Prostate gland (tissue), 2 donors: ENCODE measurements around the gene TSSK3. TPM values are rescaled to one million over a fixed set of nuclear protein-coding genes. Genes with fewer than 3 reads are reported as not detected.

Experiments used
- DNase-seq: peaks from one replicate; pipeline ENCODE4 v3.0.0-alpha.2; 2019; ENCODE audit warnings: low spot score
- H3K27ac ChIP-seq, 2 donors: fragments of 200-600 bp; sonication (generic); 2 replicates each; pipeline ENCODE4 v1.5.1; 2017 to 2019
- H3K27me3 ChIP-seq: fragments of 200-600 bp; sonication (generic); replicated peaks from 2 replicates; pipeline ENCODE4 v1.5.1; 2019; ENCODE audit not compliant: insufficient read depth
- H3K36me3 ChIP-seq, 2 donors: fragments of 200-600 bp; sonication (generic); 1 replicate in 1 of 2; 2 replicates in 1 of 2; pipeline versions ENCODE4 v1.5.1 to v1.8.1; 2017 to 2019
- H3K4me1 ChIP-seq: fragments of 200-600 bp; sonication (generic); replicated peaks from 2 replicates; pipeline ENCODE4 v1.5.1; 2019
- H3K4me3 ChIP-seq, 2 donors: fragments of 200-600 bp; sonication (generic); 2 replicates each; pipeline ENCODE4 v1.5.1; 2017 to 2019
- H3K9me3 ChIP-seq: fragments of 200-600 bp; sonication (generic); 2 replicates; pipeline ENCODE4 v1.5.1; 2017
- POLR2A ChIP-seq: fragments of 450-650 bp; IDR thresholded peaks from one replicate; pipeline ENCODE4 v1.6.1; 2016; ENCODE audit warnings: antibody characterized with exemption, mild to moderate bottlenecking
- POLR2AphosphoS5 ChIP-seq: sonication (generic); formaldehyde crosslinking; IDR thresholded peaks from one replicate; pipeline ENCODE4 v1.6.1; 2017; ENCODE audit warnings: antibody characterized with exemption
- WGBS: methylation state at CpG from one replicate; pipeline ENCODE4 v1.1.5; 2018; 5-methylcytosine and 5-hydroxymethylcytosine counted together
- intact Hi-C: fragments of 100-400 bp; cut with DNase I; formaldehyde crosslinking; loops from one replicate; pipeline ENCODE4 v1.14.2; 2022
- total RNA-seq, 2 donors: library from RNA; depleted of rRNA; stranded (reverse); fragments of >200 nt; gene quantifications; one replicate each; pipeline ENCODE4 v1.1.0, GENCODE V29; 2016
- TF ChIP-seq, protein P1 (sequence below), 4 experiments: fragments of 200-600 bp in 2 of 4; fragments of 450-650 bp in 2 of 4; sonication (generic) in 2 of 4; IDR thresholded peaks; 1 replicate in 3 of 4; 2 replicates in 1 of 4; pipeline ENCODE4 v1.5.1; 2016 to 2019; ENCODE audit warnings: antibody characterized with exemption in 4 of 4, mild to moderate bottlenecking in 2 of 4, moderate library complexity in 2 of 4

TSSK3 gene
- total RNA-seq, 2 donors from 2014 or later = 7.0 TPM; not detected in 1

DNA sequence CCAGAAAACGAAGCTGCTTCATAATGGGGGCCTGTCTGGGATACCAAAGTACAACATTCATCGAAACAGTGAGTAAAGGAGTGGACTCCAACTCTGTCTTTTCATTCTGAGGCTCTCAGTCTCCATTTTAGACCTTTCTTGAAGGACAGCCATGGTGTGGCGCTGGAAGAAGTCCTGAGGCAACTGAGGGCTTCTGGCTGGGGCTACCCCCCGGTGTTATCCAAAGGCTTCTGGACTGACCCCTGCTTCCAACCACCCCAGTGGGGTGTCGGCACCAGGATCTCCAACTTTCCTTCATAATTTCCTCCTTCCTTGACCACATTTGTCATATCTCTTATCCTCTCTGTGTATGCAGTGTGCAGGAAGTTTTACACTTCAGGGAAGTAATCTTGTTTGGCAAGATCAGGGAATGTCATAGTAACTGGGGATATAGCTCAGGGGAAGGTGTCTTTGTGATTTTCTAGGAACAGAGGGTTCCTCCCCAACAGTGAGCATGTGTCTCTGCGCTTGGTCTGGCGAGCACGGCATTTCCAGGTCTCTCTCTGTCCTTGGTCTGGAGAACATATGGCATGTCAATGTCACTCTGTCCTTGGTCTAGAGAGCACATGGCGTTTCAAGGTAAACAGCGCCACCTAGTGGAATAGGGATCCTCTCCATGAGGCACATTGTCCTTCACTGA lies 51.3 kb downstream of the TSSK3 start:
- no peak overlapping the region for H3K4me3 ChIP-seq
- no peaks in the 10 kb centered on the region for H3K9me3 ChIP-seq
- intact Hi-C loops = no loop called here
- H3K27me3 ChIP-seq = no peaks in the 10 kb centered on the region
- DNase-seq = peak; percentile 55
- H3K36me3 ChIP-seq = no peaks in the 10 kb centered on the region
- TF ChIP-seq POLR2A (no peak), POLR2AphosphoS5 (no peak)
- TF ChIP-seq, protein P1, sequence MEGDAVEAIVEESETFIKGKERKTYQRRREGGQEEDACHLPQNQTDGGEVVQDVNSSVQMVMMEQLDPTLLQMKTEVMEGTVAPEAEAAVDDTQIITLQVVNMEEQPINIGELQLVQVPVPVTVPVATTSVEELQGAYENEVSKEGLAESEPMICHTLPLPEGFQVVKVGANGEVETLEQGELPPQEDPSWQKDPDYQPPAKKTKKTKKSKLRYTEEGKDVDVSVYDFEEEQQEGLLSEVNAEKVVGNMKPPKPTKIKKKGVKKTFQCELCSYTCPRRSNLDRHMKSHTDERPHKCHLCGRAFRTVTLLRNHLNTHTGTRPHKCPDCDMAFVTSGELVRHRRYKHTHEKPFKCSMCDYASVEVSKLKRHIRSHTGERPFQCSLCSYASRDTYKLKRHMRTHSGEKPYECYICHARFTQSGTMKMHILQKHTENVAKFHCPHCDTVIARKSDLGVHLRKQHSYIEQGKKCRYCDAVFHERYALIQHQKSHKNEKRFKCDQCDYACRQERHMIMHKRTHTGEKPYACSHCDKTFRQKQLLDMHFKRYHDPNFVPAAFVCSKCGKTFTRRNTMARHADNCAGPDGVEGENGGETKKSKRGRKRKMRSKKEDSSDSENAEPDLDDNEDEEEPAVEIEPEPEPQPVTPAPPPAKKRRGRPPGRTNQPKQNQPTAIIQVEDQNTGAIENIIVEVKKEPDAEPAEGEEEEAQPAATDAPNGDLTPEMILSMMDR (IDR thresholded peaks at IDR 0.05) = peak; percentile 55 to 85 (median 68)
- WGBS = 63% methylated on average over 10 of the region's 10 CpGs
- no peaks in the 10 kb centered on the region for H3K4me1 ChIP-seq
- H3K27ac ChIP-seq = no peak overlapping the region

Other genes with a start within 250 kb of the TSSK3 start
- 10 to 100 TPM; 49.6 to 70.8 TPM for gene TXLNA, start 182.9 kb upstream of the TSSK3 start, total RNA-seq
- 10 to 100 TPM in 1 of 2 donors, 1 to 10 TPM in 1; 2.9 to 85.5 TPM for gene CCDC28B, start 161.9 kb upstream of the TSSK3 start, total RNA-seq
- gene IQCC, start 156.9 kb upstream of the TSSK3 start, total RNA-seq = 1 to 10 TPM; 5.2 to 5.6 TPM
- not detected for gene DCDC2B, start 153.4 kb upstream of the TSSK3 start, total RNA-seq
- gene TMEM234, start 140.2 kb upstream of the TSSK3 start, total RNA-seq = 10 to 100 TPM; 17.9 to 31.7 TPM
- 100 to 1,000 TPM; 158 to 181 TPM for gene EIF3I, start 140.1 kb upstream of the TSSK3 start, total RNA-seq
- 1 to 10 TPM; 2.3 to 3.6 TPM for gene FAM167B, start 115.3 kb upstream of the TSSK3 start, total RNA-seq
- 1 to 10 TPM; 1.3 to 4.4 TPM for gene LCK, start 111.3 kb upstream of the TSSK3 start, total RNA-seq
- 10 to 100 TPM; 85.8 to 98.0 TPM for gene HDAC1, start 70.5 kb upstream of the TSSK3 start, total RNA-seq
- 100 to 1,000 TPM; 144 to 243 TPM for gene MARCKSL1, start 26.3 kb upstream of the TSSK3 start, total RNA-seq
- gene FAM229A, start 54 bp upstream of the TSSK3 start, total RNA-seq = 10 to 100 TPM in 1 of 2 donors, 1 to 10 TPM in 1; 8.5 to 24.2 TPM
- gene BSDC1, start 31.9 kb downstream of the TSSK3 start, total RNA-seq = 100 to 1,000 TPM in 1 of 2 donors, 10 to 100 TPM in 1; 78.3 to 248 TPM
- gene ZBTB8B, start 102.5 kb downstream of the TSSK3 start, total RNA-seq = under 1 TPM; 0.18 to 0.45 TPM
- 1 to 10 TPM; 5.9 to 7.4 TPM for gene ZBTB8A, start 176.9 kb downstream of the TSSK3 start, total RNA-seq